NCI-H446 (cell line): ENCODE measurements around the gene MRPL46.
"Not testable (repeated sequence)": the region's sequence is repeated elsewhere in the genome, so short reads cannot be mapped to it uniquely, and the experiment has no call there.

Source experiments
- DNase-seq, 2 experiments: peaks; one replicate each; lab custom pipeline; 2025; lab: John Stamatoyannopoulos, UW

The MRPL46 gene

DNA sequence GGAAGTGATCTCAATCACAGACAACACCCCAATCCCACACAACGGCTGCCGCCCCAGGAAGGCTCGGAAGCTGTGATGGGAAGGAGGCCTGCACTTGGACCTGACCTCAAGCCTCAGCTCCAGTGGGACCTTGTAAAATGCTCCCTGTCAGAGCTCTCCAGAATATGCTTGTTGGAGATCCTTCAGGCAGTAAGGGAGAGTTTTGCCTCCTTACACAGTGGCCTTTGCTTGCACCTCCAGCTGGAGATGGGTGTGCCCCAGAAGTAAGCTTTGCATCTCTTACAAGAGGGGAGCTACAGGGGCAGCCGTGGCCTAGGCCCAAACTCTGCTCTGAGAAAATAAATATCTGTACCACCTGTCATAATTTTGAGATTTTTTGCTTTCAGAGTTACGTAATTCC lies 10.7 kb upstream of the MRPL46 start:
- no peak for DNase-seq

DNA sequence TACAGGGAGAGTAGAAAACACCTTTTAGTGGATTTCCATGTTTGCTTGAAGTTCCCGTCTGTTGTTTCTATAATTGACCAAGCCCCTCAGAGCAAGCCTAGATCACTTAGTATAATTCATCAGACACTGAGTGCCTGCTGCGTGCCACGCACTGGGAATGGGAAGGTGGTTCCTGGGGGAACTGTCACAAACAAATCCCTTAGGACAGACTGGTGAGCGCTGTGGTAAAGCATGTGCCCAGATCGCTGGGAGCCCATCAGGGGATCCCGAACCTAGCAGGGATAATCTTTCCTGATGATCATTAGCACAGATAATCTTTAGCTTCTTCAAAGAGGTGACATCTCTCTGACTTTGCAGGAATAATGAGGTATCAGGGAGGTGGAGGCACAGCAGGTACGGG lies 9.9 kb upstream of the MRPL46 start:
- DNase-seq, result no peak

DNA sequence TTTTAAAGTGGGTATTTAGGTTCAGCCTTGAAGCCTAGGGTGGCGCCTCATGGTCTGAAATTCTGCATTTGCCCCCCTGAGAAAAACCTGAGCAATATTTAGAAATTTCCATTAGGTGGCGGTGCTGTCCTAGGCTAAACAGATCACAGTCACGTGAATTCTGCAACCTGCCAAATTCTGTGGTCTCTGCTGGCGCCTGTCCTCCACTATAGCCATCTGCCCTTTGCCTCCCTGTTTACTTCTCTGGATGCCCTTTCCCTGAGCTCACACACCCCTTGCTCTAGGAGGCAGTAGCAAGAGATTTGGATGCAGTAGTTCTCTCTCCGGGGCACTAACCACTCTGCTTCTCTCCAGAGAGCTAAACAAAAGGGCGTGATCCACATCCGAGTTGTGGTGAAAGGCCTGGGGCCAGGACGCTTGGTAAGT lies 9.5 kb upstream of the MRPL46 start:
- peak; percentile 37 to 73 for DNase-seq

DNA sequence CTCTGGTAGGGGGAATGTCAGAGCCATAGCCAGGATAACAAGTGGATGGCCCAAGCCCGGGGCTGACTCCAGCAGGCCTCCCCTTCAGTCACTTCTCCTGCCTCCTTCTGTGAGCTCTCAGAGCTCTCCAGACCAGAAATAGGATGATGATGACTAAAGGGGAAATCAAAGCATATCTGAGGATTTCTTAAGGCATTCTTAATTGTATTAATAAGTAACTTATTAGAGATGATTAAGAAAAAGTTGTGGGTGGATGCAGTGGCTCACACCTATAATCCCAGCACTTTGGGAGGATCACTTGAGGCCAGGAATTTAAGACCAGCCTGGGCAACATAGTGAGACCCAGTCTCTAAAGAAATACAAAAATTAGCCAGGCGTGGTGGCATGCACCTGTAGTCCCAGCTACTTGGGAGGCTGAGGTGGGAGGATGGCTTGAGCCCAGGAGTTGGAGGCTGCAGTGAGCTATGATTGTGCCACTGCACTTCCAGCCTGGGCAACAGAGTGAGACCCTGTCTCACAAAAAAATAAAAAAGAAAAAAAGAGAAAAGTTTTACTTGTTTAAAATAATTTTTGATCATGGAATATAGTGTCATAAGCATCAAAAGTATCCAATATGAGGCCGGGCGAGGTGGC lies 6.6 kb upstream of the MRPL46 start:
- not testable (repeated sequence) for DNase-seq

DNA sequence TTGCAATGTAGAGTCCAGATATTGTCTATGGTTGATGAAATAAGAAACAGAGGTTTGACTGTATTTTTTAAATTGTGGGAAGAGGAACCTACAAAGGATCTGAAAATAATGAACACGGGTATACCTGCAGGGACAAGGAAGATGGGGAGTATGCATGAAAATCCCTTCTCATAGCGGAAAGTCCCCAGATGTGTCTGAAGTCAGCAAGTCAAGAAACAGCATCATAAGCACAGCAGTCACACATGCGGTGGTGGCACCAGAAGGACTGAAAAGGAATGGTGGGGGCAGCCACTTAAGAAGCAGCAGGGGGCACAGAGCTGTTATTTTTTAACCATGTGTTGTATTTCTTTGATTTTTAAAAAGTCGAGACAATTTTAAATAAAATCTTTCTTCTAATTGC lies 5.0 kb upstream of the MRPL46 start:
- DNase-seq, result no peak

DNA sequence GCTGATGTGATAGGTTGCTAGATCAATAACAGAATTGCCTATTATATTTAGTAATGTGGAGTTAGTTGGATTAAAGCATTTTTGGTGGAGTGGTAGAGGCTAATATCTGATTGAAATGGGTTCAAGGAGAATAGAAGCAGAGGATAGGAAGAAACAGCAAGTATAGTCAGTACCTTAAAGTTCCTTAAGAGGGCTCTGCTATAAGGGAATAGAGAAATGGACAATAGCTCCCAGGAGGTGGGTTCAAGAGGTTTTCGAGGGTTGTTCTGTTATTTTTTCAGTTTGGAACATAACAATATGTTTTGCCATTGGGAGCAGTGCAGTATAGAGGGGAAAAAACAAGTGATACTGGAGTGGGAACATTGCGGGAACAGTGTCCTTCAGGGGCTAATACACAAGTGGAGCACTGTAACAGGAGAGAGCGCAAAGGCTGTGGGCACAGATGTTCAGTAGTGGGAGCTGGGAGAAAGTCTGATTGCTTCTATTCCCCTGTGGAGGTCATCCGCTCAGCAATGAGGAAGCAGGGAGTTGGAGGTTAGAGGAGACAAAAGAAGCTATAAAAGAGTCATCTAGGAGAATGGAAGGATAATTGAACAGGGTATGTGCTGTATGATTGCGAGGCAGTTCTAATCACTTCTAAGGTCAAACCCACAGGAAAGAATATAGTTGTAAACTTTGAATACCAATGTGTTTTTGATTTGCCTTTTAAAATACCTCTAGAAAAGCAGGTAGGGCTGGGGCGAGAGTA lies 3.6 kb upstream of the MRPL46 start:
- DNase-seq, result no peak

DNA sequence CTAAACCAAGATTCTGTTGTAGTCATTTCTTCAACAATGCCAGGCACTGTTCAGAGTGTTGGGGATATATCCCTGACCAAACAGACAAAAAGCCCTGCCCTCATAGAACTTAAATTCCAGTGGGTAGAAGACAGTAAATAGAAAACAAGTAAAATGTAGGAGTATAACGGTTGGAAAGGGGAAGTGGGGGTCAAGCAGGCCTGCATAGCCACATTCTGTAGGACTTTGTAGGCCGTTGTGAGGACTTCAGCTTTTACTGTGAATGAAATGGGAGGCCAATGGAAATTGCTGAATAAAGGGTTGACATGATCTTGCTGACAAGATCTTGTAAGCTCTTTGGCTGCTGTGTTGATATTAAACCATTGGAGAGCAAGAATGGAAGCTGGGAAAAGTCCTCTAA lies 2.1 kb upstream of the MRPL46 start:
- DNase-seq, result no peak

DNA sequence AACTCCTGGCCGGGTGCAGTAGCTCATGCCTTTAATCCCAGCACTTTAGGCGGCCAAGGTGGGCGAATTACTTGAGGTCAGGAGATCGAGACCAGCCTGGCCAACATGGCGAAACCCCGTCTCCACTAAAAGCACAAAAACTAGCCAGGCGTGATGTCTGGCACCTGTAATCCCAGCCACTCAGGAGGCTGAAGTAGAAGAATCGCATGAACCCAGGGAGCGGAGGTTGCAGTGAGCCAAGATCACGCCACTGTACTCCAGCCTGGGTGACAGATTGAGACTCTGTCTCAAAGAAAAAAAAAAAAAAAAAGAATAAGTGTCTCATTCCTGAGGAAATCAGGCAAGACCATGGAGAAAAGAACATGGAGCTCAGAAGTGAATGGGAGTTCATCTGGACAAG lies 1.5 kb upstream of the MRPL46 start:
- not testable (repeated sequence) for DNase-seq

DNA sequence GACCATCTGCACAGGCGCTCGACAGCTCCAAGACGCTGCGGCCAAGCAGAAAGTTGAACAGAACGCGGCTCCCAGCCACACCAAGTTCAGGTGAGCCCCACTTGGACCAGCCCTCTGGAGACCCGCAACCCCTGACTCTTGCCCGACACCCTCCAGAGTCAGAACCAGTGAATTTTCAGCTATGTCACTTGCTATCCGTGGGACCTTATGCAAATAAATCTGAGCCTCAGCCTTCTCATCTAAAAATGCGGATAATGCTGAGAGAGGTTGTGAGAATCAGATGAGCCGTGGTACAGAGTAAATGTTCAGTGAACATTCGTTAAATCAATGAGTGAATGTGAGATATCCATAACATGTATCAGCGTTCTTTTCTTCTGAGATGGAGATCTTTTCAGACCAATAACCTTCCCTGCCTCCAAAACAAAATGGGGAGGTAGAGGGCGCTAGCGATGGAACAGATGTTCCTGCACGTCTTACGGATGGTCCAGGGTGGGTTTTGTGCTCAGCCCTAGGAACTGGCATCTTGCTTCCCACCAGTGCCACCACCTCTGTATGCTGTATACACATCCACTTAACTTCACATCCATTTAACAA lies 844 bp upstream of the MRPL46 start:
- DNase-seq, result no peak

DNA sequence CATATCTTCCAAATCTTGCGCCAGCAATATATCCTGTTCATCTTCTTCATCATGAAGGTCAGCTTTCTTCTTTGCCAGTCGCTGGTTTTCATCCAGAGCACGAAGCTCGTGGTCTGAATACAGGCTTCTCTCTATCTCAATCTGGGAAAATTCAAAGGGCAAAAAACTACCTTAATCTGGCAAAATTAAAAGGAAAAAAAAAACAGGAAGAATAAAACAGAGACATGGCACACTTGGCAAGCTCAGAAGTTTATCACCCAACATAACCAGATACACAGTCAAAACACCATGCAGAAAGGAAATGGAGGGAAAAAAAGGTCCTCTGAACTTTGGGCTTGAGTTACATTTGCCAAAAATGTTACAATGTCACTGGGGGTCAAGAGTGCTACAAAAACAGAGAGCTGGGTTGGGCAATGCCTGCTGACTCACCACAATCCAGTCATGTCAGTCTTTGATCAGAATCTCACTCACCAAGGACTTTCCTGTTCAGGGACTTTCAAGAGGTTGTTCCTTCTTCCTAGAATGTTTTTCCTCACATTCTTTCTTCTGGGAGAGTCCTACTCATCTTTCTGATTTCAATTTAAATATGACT lies 1.5 kb downstream of the MRPL46 start:
- no peak for DNase-seq

DNA sequence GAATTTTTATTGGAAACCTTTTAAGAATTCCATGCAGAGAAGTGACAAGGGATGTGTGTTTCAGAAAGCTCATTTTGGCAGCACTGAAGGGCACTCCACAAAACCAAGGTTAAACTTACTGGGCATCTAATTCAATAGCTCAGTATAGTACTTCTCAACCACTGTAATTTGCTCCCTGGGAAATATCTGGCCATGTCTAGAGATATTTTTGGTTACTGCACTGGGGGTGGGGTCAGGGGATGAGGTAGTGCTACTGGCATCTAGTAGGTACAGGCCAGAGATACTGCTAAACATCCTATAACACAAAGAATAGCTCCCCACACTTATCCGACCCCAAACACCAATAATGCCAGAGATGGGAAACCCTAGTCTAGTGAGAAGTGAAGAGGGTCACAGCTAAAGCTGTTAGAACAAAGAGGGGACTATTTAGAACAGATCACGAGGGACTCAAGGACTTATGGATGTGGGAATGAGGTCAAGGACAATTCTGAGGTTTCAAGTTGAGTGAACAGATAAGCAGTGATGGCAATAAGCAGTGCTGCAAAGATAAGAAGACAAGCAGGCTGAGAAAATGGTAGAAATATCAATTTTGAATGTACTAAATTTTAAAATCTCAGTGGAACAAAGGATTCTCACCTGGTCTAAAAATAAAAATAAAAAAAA lies 3.2 kb downstream of the MRPL46 start:
- DNase-seq, result no peak

DNA sequence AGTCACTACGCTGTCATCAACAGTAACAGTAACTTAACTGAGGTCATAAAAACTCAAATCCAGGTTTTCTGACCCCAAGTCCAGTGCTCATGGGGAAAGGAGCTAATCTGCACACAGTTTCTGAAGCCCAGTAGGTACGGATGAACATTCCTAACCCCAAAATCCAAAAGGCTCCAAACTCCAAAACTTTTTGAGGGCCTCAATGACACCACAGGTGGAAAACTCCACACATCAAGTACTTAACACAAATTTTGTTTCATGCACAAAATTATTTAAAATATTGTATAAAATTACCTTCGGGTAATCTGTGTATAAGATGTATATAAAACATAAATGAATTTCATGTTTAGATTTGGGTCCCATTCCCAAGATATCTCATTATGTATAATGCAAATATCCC lies 10.5 kb downstream of the MRPL46 start:
- no peak for DNase-seq

DNA sequence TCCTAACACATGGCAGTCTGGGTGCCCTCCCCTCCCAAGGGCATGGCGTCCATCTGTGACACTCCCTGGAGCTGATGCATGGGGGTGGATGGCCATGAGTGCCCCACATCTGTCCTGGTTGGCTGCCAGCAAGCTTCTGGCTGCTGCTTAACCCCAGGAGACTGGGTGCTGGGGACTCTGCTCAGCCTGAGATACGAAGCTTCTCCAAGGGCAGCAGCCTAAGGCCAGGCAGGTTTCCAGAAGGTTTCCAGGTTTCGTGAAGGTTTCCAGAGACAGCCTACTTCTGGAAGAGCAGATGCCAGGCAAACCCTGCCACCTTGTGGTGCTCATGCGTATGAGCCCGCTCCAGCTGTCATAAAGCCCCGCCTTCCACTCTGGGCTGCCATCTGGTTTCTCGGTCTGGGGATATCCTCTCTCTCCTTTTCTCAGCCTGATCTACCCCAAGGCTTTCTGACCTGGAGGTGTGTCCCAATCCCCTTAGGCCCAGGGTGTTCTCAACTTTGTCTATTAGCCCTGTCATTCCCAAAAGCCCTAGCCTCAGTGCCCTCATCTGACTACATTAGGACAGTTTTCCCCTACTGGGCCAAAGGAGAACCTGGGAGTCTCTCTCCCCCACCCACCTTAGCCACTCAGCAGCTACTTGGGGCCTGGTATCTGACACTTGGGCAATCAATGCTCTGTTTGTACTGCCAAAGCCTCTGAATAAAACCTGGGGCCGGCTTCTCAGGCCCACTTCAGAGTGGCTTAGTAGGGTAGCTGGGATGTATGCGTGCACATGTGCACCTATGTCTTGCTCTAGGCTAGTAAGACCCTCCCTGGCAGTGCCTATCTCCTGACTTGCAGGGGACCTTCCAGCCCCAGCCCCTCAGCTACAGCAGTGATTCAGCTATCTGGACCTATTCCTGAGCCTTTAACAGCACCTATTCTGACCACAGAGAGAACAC lies 12.0 kb downstream of the MRPL46 start:
- DNase-seq, result peak; percentile 28 to 82

DNA sequence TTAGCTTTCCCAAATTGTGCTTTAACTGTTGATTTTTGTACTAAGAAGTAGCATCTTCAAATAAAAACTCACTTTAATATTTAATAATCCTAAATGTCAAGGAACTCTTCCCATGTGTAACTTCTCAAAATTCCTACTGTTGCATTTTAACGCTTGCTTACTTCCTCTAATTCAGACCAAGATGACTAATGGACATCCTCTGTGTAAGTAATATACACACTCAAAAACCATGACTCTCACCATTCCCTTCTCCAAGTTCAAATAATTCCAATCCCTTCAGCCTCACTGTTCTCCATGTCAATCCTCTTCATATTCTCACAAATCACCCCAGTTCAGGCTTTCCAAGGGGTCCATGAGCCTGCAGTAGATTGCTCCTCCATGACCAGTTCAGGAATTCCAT lies 13.0 kb downstream of the MRPL46 start:
- DNase-seq, result no peak

DNA sequence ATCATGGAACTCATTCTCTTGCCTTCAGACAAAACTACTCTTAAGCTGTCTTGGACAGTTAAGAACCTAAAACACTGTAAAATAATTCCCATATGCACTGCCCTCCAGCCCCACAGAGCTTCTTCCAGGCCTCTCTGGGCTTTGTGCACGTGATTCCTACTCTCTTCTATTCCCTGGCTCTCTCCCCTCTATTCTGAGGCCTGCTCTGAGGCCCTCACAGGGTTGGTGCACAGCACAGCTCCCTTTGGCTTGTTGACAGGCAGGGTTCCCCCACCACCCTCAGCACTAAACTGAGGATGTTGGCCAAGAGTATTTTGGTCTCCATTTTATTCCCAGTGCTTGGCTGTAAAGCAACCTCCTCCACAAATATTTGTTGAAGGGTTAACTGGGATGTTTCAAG lies 13.5 kb downstream of the MRPL46 start:
- DNase-seq, result no peak

DNA sequence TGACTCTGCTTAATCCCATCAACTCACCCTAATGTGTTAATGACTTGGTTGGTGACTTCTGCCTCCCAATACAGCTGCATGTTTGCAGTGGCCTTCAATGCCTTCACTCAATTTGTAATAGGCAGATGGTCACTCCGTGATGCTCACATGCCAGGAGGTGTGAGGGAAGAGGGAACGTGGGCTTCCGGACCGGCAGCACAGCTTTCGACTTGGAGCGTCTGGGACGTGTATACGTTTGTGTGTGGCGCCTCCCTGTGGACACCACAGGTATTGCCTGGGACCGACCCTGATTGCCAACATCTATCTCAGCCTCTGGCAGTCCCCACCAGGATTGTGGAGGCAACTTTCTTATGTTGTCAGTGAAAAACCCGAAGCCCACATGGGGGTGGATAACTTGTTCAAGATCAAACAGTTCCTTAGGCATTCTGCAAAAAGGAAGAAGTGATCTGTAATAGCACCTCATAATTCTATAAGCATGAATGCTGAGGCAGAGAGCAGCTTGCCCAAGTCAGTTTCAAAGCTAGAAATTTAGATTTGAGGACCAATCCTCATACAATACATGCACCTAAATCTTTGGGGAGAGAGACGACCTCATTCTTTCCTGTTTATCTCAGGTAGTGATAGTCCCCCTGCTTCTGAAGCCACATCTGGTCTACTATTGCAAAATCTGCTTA lies 16.9 kb downstream of the MRPL46 start:
- peak; percentile 21 to 74 for DNase-seq

DNA sequence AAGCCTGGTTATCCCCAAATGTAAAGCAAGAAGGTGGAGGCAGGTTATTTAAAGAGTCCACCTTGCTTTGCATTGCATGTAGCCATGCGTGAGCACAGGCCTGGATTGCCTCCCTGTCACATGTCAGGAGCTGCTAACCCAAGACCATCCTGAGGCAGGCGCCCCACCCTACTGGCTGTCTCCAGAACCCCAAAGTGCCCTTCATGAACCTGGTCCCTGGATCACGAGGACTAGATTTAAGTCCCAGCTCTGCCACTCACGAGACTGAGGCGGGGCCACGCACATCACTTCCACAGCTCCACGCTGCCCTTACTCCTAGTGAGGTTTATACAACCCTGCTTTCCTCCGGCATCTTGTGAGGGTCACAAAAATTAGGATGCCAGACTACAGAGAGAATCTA lies 17.6 kb downstream of the MRPL46 start:
- DNase-seq, result no peak

DNA sequence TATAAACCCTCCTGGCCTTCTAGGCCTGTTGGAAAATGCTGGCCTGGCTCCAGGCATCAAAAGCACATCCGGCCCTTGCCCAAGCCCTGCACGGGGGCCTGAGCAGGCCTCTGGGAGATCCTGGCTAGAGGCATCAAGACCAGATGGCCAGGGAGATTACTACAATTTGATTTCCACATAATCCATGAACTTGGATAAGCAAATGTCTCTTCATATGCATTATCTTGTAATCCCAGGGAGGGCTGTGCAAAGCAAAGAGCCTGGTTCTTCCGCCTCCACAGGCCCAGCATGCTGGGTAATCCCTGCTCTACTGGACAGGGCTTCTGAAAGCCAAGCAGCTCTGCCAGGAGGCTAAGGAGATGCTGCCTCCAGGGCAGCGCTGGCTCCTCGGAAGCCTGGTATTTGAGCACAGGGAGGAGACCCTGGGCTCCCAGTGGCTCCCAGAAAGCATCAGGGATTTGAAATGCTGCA lies 18.2 kb downstream of the MRPL46 start:
- peak in 1 of 2 experiments; percentile 29 for DNase-seq

DNA sequence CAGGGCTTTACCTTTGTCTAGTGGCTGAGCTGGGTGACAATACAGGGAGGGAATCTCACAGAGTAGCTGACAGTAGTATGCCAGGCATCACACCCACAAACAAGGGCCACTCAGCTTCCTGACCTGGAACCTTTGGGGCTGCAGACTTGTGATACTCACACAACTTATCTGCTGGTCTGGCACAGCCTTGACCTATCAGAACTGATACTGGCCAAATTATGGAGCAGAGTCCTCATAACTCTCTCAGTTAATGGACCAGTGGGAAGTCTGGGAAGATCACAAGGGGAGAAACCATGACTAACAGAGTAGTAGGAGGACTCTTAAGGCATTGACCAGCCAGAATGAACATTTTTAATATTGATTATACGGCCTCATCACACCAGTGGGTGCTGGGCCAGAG lies 19.4 kb downstream of the MRPL46 start:
- no peak for DNase-seq

DNA sequence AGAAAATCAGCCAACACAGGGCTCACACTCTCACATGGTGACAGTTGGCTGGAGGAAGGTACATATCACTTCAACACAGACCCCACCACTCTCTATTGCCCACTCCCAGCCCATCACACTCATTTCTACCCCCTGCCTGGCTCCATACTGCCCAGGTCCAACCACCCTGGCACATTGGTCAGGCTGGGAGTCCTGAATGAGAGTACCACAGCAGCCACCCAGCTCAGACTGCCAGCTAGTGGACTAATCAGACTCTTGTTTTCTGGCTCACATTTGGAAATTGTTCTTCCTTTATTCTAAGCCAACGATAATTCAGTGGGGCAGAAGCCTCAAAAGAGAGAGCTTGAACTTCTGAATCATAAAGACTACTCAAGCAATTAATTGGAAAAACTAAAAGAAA lies 20.0 kb downstream of the MRPL46 start:
- no peak for DNase-seq
